ENCODE measurements around the gene HPSE2.
A peak's percentile ranks its signal among the peaks of the same experiment; 100 is the strongest.
"Not testable (repeated sequence)": the region's sequence is repeated elsewhere in the genome, so short reads cannot be mapped to it uniquely, and the experiment has no call there.

Gene HPSE2

DNA sequence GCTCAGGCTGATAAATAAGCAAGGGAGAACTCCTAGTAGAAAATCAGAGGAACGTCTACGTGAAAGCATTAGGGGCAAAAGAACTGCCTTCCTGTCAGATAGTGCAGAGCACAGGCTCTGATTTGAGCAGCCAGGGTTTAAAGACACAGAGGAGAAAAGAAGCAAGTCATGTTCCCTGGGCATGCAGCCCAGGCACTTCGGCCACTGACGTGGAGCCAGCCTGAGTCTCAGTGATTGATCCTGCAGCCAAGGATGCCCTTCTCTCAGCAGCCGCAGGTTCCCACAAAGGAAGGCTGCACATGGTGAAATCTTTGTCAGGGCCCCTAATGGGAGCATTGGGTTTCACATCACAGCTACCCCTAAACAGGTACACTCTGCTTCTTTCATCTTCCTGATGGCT lies 627.2 kb downstream of the HPSE2 start:
- peak; percentile 12 for DNase-seq

DNA sequence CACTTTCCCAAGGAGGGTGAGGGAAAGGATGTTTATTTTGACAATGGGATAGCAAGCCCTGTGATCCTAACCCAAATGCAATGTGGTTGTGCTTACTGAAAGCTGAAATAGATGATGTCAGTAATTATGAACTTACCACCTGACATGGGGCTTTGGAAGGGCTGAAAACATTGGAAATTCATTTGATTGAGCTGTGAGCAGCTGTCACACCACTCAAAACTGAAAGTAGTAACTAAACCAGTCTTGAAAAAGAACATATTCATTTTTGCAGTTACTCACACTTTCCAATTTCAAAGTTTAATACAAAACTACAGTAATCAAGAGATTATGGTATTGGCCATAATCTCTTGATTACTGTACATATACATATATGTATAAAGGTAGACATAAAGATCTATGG lies 633.4 kb downstream of the HPSE2 start:
- DNase-seq = no peak

DNA sequence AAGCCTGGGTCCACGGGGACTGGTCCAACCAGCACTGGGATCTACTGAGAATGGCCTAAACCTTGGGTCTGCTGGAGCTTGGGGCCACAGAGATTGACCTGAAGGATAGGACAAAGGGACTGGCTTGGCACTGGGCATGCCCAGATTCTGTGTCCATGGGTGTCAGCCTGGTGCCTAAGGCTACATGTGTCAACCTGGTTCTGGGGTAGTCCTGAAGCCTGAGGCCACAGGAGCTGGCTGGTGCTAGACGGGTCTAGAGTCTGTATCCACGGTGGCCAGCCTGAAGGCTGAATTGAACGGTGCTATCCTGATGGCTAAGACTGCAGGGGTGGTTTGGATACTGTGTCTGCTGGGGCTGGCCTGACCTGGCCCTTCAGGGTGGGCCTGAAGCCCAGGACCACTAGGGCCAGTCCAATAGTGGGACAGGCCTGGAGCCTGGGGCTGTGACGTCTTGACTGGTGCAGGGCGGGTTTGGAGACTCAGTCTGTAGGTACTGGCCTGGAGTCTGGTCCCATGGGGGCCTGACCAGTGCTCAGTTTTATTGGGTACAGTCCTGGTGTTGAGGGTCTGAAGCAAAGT lies 636.5 kb downstream of the HPSE2 start:
- DNase-seq = no peak

DNA sequence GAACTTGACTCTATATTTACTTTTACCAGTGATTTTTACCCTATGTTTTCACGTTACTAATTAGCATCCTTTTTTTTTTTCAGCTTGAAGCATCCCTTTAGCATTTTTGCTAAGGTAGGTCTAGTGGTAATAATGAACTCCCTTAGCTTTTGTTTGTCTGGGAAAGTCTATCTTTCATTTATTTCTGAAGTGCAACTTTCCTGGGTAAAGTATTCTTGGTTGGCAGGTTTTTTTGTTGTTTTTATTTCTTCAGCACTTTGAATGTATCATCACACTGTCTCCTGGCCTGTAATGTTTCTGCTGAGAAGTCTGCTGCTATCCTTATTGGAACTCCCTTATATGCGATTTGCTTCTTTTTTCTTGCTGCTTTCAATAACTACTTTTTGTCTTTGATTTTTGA lies 639.2 kb downstream of the HPSE2 start:
- no peak for DNase-seq

DNA sequence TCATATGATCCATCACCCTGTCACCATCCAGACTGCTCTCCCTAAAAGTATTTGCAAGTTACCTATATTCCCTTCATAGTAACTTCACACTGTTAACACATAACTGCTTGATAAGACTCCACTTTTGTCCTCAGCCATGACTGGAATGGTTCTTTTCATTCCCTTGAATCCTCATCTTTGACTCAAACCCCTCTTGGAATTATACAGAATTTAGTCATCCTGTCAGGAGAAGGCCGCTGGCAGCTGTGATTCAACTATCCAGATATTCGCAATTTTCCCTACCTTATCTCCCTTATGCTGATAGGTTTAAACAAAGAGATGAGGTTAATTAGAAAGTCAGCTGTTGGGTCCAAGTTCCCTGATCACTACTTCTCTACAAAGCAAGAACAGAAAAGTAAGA lies 646.0 kb downstream of the HPSE2 start:
- no peak for DNase-seq

DNA sequence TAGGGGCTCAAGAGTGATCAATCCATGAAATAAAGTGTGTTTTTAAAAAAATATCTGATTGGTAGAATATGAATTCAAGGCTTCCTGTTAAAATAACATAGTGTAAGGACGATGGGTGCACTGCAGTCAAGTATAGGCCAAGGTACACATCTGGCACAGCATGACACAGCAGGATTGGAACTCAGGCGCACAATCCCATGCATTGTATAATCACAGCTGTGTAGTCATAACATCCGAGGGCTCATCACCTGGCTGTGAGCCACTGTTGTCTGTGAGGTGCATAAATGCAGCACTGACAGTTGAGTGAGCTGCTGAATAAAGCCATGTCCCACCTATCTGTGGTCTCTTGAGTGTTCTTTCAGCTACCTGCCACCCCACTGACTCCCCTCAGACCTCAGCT lies 646.6 kb downstream of the HPSE2 start:
- no peak for DNase-seq

DNA sequence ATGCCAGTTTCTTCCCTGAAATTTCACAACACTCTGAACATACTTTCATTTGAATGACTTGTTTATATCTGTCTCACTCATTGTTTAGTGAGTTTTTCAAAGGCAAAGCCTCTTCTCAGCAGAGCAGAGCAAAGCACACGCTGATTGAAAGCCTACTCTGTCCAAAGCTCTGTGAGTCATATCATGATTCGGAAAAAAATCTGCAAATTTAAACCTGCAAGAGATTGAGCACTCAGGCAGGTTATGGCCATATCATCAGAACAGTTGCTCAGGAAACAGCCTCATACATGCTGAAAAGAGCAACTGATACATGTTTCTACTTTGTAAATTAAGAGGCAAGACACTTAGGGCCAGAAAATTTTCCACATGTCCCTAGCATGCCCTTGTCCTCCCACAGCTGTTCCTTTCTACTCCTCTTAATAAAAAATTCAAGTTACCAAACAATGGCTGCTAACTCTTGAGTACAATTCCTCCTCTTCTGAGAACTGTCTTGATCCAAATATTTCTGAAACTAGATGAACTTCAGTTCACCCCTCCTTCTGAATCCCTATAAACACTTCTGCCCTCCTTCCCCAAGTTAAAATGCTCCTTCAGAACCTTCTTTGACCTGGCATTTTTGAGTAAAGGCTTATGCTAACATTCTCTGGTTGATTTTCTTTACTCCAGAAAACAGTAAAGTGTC lies 648.4 kb downstream of the HPSE2 start:
- DNase-seq = no peak

DNA sequence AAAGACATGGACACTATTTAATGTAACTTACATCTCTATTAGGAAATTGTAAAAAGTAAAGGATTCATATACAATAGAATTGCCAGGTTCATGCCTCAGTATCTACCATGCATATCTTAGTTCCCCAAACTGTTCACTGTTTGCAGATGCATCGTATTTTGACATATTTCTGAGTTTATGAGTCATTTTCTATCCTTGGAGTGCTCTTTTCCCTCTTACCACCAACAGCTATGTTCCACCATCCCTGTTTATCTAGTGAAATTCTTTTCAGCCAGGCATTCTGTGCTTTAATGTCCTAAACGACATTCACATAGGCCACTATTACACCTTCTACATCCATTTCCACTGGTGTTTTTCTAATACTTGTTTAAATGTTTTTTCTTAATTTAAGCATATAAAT lies 649.6 kb downstream of the HPSE2 start:
- DNase-seq = no peak

DNA sequence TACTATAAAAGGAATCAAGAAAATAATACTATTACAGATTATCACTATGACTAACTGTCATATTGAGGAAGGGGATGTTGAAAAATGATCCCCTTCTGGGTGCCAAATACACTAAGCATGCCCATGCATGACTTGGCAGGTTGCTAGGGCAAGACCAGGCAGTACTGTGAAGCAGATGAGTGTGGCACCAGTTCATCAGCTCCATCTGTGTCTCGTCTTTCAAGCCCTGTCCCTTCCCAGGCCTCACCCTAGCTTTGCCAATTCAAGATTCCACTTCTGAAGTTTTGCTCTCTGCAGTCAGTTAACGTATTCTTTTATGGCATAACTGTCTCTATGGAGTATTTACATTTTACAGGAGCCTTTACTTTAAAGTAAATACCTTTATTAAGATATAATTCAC lies 653.3 kb downstream of the HPSE2 start:
- no peak for DNase-seq

DNA sequence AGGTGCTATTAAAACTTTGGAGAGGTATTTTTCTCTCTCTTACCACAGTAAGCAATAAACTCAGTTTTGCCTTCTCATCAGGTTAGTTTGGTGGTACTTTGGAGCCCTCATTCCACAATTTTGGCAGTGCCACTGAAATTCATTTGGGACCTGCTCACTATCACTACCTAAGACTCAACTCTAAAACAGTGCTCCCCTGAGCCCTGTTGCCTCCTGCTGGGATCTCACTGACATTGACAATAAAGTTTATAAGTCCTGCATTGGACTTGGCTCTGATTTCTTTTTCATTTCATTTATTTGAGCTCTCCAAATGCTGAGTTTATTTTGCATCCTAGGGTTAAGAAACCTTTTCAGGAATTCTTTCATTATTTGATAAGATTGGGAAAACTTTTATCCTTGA lies 658.1 kb downstream of the HPSE2 start:
- no peak for DNase-seq

DNA sequence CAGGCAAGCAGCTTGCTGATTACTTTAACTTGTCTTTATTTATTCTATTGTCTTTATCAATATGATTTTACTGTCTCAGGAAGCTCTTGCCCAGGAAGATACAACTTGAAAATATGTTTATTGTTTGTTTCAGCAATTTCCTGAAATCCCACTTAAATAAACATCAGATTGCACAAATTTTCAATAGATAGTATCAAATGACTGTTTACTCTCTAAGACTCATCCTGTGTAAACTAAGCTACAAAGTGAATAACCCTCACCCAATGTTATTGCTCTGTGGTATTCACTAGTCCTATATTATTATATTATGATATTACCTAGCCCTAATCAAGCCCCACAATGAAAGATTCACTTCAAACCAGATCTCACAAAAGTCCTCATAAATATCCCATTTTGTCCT lies 658.5 kb downstream of the HPSE2 start:
- DNase-seq = no peak

DNA sequence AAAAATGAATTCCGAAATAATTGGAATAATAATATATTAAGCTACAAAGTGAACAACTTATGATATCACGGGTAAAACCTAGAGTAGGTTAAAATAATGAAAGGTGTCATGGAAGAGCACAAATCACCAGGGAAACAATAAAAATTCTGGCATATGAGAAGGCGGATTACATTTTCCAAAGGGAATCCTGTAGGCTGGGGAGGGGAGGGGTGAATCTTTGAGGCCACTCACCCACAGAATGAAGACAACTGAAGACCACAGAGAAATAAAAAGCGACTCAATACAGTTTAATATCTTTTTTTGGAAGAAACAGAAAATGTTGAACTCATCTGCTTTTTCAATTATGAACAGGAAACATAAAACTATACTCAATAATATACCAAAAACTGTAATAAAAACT lies 659.6 kb downstream of the HPSE2 start:
- no peak for DNase-seq

DNA sequence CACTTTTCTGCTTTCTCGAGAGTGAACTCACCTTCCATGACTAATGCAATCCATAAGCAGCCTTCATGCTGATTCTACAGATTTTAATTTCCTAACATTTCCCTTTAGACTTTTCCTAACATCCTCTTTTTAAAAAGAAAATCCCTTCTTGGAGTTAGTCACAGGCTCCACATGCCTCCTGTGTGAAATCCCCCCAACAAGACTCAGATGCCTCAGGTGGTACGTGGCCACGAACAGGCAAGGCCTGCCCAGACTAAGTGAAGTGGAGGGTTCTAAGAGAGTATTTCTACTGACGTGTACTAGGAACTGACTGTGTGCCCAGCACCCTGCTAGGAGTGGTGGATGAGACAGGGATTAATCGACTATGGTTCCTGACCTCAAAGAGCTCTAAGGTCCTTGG lies 663.1 kb downstream of the HPSE2 start:
- DNase-seq = no peak

DNA sequence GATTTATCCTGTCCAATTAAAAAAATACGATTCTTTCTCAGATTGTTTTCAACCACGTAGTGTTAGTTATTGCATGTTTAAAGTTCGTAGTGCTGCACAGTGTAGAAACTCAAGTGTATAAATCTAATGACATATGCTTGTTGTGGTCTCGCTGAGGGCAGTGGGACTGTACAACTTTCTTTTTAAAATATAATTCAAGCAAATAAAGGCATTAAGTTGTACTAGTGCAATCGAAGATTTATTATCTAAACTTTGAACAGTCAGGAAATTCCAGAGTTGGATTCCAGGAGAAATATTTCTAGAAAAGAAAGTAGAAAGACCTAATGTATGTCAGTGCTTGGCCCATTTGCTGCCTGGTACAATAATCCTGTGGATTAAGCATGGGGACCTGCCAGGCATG lies 664.8 kb downstream of the HPSE2 start:
- DNase-seq = no peak

DNA sequence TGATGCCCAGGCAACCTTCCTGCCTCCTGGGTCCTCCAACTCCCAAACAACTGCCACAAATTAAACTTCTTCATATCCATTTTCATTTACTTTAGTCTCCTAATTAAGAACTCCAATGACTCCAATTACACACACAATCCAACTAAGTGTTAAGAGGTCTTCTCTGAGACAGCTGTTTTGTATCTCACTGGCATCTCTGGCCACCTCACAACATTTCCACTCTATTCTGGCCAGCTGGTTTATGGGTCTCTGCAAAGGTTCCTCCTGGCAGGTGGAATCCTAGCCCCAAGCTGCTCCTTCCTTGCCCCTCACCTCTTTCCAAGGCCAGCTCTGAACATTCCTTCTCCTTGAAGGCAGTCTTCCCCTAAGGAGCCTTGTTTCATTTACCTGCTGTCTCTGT lies 665.8 kb downstream of the HPSE2 start:
- DNase-seq = no peak

DNA sequence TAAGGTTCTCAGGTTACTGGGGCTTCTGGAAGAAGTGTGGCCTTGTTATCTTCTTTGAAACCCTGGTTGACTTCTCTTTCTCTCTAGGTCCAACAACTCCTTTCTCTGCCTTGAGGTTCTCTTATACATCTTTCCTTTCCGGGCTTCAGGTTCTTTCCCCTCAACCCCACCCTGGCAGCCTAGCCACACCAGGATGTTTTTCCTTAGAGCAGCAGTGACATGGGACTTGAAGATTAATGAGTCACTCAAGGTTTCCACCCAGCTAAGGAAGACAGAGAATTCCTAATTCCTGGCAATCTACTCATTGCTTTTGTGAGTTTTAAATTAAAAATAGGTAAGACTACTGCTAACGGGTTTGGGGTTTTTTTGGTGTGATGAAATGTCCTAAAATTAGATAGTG lies 667.1 kb downstream of the HPSE2 start:
- DNase-seq = no peak

DNA sequence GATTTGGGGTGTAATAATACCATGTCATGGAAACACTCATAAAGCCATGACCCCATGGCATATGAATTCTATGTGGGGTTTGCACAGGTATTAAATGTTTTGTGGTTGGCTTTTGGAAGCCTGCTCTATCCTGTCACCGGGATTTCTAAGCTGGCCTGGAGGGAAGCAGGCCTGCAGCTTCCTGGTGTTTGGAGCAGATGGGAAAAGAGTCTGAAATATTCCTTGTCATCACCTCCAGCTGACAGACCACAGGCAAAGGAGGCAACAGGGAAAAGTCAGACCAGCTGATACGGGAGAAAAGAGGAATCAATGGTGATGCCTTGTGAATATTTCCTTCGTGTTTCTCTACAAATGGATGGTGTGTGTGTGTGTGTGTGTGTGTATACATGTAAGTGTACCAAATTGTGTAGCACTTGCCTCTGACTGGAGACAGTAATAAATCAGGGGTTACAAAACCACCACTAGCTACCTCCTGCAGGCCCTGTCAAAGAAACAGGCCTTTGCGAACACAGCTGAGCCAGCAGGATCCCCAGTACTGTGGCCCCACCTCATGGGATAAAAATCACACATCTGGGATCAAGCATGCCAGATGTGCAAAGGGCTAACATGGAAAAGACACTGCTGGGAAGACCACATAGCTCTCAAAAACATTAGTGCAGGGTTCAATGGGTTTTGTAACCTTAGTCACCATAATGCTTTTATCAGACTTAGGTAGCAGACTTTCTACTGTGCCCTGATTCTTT lies 668.1 kb downstream of the HPSE2 start:
- no peak for DNase-seq

DNA sequence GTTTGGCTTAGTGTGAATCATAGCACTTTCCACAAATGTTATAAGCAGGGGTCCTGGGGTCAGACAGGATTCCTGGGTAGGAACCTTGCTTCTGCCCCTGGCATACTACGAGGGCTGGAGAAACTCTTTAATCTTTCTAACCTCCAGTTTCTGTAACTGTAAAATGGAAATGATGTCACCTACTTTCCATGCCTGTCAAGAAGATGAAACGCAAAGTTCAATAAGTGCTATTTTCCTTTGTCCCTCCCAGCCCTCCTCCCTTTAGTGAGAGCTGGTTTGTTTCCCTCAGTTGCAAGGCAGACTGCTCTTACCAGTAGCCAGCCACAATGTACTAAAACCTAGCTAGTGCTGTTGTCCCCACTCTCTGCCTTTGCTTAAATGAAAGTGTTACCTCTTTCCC lies 671.8 kb downstream of the HPSE2 start:
- DNase-seq = no peak

DNA sequence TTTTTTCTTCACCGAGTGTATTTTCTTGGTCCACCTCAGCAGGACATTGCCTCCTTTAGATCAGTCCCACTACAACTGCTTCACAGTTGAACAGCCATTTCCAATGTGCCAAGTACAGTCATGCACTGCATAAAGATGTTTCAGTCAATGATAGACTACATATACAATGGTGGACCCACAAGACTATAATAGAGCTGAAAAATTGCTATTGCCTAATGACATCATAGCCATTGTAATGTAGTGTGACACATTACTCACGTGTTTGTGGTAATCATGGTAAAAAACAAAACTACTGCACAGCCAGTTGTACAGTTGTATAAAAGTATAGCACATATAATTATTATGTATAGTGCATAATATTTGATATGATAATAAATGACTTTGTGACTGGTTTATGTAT lies 675.1 kb downstream of the HPSE2 start:
- no peak for DNase-seq

DNA sequence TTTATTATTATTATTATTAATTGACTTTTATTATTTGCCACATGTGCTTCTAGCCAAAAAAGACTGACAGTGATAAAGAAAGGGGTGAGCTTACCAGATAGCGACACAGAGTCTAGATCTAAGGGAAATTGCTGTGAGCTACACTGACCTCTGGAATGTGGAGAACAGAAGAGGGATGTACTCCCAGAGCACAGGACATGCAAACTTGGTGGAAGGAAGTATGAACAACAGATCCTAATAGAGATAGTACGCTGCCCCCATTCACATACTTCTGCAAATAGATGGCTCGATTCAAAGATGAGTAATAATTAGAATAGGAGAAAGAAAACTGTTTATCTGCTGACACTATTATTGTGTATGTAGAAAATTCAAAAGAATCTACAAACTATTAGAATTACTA lies 679.6 kb downstream of the HPSE2 start:
- DNase-seq = no peak

DNA sequence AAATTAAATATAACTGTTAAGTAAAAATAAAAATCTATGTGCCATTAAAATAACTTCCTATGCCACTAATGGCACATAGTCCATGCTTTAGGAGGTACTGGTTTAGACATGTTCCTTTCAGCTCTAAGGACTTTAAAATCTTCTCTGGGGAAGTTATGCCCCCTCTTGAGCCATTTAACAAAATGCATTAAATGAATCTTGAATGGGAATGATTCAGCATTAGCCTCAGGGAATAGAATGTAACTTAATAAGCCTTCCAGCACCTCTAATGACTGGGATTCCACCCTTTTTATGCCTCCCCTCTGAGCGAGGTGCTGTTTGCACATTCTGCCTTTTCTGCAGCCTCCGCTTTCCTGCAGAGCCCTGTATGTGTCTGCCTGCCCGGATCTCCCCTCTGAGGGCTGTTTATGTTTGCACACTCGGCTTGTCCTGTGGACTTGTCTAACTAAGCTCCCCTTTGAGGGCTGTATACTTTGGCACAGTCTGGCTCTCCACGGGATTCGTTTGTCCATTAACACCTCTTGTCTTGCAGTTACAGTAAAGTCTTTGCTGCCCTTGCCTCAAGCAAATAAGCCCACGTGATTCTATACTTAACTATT lies 680.5 kb downstream of the HPSE2 start:
- DNase-seq = no peak

DNA sequence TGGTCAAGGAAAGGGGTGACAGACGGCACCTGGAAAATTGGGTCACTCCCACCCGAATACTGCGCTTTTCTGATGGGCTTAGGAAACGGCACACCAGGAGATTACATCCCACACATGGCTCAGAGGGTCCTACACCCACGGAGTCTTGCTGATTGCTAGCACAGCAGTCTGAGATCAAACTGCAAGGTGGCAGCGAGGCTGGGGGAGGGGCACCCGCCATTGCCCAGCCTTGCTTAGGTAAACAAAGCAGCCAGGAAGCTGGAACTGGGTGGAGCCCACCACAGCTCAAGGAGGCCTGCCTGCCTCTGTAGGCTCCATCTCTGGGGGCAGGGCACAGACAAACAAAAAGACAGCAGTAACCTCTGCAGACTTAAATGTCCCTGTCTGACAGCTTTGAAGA lies 694.1 kb downstream of the HPSE2 start:
- not testable (repeated sequence) for DNase-seq

DNA sequence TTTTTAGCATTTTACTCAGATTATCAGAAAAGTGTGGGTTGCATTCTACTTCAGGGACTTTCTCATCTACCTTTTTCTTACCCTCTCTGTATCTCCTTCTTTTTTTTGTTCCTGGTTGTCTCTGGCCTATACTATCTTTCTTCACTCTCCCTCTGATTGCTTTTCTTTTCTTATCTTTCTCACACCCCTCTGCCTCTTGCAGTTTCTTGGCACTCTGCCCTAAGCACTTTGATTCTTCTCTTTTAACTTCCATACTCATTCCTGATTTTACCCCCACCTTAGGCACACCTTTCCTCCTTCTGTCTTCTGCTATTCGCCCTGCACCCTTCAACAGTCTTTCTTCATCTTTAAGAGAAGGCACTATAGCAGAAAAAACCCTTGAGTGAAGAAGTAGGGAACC lies 696.1 kb downstream of the HPSE2 start:
- DNase-seq = peak; percentile 5

DNA sequence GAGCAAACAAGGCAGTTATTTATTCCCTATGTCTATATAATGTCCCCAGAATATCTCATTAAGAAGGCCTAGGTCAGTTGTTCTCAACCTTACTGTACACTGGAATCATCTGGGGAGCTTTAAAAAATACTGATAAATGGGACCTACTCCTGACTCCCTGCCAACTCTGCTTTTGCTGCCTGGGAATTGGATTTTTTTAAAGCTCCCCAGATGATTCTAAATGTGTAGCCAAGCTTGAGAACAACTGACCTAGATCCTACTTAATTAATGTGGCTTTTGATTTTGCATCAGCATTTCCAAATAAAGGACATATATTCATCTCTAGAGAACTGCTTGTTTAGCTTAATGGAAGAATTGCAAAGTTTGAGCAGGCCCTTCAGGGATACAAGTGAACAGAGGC lies 697.2 kb downstream of the HPSE2 start:
- no peak for DNase-seq
